IPS DF 4.7 (cell line): ENCODE measurements around the gene PRKCI.
"Not testable (repeated sequence)": the region's sequence is repeated elsewhere in the genome, so short reads cannot be mapped to it uniquely, and the experiment has no call there.

Source experiments
- DNase-seq: peaks from one replicate; pipeline ENCODE4 v3.0.0-alpha.2; 2013; ENCODE audit warnings: low spot score; ENCODE audit errors: extremely low read depth

The PRKCI gene

GRCh38 chr3:170338690-170339340, 116.6 kb downstream of the PRKCI start:
- DNase-seq: no peak

- DNase-seq: not testable (repeated sequence)
These were observed 120.0 kb downstream of the PRKCI start for GRCh38 chr3:170342273-170342672.

DNA sequence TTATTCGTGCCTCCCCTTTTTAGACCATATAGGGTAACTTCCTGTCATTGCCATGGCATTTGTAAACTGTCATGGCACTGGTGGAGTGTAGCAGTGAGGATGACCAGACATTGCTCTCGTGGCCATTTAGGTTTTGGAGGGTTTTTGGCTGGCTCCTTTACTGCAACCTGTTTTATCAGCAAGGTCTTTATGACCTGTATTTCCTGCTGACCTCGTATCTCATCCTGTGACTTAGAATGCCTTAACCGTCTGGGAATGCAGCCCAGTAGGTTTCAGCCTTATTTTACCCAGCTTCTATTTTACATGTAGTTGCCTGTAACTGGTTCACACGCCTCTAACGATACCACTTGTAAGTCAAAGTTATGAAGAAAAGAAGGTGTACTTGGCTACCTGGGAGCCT, 121.6 kb downstream of the PRKCI start:
- DNase-seq: not testable (repeated sequence)

DNA sequence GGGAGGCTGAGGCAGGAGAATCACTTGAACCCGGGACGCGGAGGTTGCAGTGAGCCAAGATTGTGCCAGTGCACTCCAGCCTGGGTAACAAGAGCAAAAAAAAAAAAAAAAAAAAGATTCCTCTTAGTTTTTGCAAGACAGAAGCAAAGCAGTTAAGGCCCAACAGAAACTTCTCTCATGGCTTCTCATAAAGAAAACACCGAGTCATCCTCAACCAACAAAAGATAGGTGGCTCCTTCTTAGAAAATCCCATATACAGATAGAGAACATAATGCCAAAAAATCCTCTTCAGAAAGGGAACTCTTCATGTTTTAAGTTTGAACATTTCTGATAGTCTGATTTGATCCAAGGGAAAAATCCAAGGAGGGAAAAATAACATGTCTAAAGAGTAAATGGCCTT, 122.7 kb downstream of the PRKCI start:
- DNase-seq: no peak

DNA sequence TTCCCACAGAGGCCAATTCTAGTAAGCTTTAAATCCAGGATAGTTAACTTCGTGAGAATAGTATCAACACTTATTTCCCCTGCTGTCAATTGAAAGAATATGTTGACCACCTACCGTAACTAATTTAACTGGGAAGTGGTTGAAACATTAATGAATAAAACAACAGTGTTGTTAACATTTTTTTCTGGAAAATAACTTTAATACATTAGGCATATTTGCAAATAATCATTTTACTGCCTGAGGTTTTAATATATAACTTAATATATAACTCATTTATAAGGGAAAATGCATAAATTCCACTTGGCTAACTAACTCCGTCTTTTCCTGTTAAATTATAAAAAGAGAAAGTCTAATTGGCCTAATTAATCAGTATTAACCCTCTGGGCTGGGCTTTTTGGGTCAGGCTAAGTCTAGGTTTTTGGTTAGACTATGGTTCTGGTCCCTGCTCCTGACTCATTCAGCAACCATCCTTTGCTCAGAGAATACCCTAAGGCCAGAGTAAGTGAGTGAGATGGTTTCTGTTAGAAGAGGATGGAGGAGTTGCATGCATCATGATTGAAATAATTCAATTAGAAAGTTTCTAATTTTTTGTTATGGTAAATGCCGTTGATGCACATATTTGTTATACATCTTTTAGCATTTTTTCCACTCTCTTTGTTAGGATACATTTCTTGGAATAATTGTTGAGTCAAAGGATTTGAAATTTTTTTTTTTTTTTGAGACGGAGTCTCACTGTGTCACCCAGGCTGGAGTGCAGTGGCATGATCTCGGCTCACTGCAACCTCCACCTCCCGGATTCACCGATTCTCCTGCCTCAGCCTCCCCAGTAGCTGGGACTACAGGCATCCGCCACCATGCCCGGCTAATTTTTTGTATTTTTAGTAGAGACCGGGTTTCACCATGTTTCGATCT, 124.5 kb downstream of the PRKCI start:
- no peak for DNase-seq

- no peak for DNase-seq
These were observed 128.5 kb downstream of the PRKCI start for GRCh38 chr3:170350515-170351413.

DNA sequence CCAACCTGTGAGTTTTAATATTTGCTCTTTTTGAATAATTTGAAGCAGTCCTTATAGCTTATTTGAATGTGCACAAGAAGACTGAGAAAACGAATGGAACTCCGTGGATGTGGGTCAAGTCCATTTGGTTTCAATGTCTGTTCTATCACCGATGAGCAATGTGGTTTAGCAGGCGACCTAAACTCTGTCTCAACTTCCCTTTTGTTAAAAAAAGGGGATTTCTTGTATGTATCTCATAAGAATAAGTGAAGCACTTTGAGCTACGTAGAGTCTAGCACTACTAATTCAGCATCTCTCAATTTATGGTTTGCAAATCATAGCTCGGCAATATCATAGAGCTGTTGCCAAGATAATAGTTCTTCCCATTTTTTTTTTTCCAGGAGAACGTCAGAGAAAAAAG, 130.7 kb downstream of the PRKCI start:
- no peak for DNase-seq

- DNase-seq: no peak
These were observed 131.3 kb downstream of the PRKCI start for GRCh38 chr3:170353485-170353884.

- DNase-seq: no peak
These were observed 132.5 kb downstream of the PRKCI start for GRCh38 chr3:170354760-170355159.
